ENCODE results near the gene GREM2. TPM values are rescaled to one million over a fixed set of nuclear protein-coding genes. Genes with fewer than 3 reads are reported as not detected.

The GREM2 gene
- total and polyA plus RNA-seq, 9 of the 15 experiments (the other 6 are each of a cell fraction or from before 2014, with no cell fraction given) = 0.01 to 0.07 (median 0.05) TPM; not detected in 5

DNA sequence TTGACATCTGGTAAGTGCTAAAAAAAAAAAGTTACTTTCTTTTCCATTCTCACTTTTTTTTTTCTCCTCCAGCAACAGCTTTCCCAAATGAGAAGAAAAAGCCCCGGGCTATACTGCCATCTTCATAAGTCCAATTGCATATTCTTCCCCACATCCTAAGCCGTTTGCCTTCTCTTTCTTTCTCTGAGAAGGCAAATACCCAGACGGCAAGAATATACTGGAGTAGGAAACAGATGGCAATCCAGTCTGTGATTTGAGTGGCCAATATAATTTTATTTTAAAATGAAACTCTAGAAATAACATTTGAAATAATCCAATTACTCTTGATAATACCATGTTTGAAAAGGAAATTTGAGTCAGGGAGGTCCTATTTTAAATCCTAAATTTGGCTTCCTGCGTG, 44.6 kb upstream of the GREM2 start (continued):
- TF ChIP-seq ZNF398 (CRISPR knock-in tag; IDR thresholded peaks at IDR 0.05) = no peak
- TF ChIP-seq RFX1 (IDR thresholded peaks at IDR 0.05) = no peak

GRCh38 chr1:240652961-240653409, 41.0 kb upstream of the GREM2 start:
- Histone ChIP-seq H3K4me1 (replicated peaks in 1 of 2; ENCODE audit: control insufficient read depth in 2 of 2, insufficient read depth in 2 of 2, low read length in 2 of 2) (no peaks in the 10 kb centered on the region), H3K36me3 (ENCODE audit: control insufficient read depth, insufficient read depth, low read length) (no peaks in the 10 kb centered on the region), H3K9me3 (replicated peaks; ENCODE audit: control insufficient read depth, insufficient read depth, low read depth, low read length) (no peaks in the 10 kb centered on the region), H3K79me2 (ENCODE audit: control insufficient read depth, insufficient read depth, low read length) (no peaks in the 10 kb centered on the region), H3K9ac (ENCODE audit: insufficient read depth in 1 of 2, low read depth in 2 of 2, low read length in 2 of 2) (no peak overlapping the region), H3K4me3 (no peak overlapping the region), H3K27me3 (ENCODE audit: control insufficient read depth in 2 of 2, insufficient read depth in 2 of 2, low read length in 2 of 2) (no peaks in the 10 kb centered on the region; a peak in 1 of 5 replicates), H3K4me2 (ENCODE audit: insufficient read depth, low read length) (no peak overlapping the region), H2AFZ (ENCODE audit: low read depth, low read length) (no peak overlapping the region), H4K20me1 (replicated peaks; ENCODE audit: control insufficient read depth, insufficient read depth, low read length) (no peaks in the 10 kb centered on the region), H3K27ac (ENCODE audit: extremely low read depth, low read depth, low read length) (no peak overlapping the region), H3K9me1 (ENCODE audit: control insufficient read depth, insufficient read depth, low read length) (no peaks in the 10 kb centered on the region)
- CTCF ChIA-PET (ENCODE audit: low intra/inter-chr PET ratio) = no interaction called here
- FAIRE-seq = no peak
- intact Hi-C loops (cut with micrococcal nuclease) = no loop called here
- in situ Hi-C loops (cut with MboI) = no loop called here
- DNase-seq (ENCODE audit: extremely low read depth in 1 of 4, low spot score in 3 of 4) = no peak
- POLR2A ChIA-PET = no interaction called here
- no TSS peak for BruUV-seq (replicated peaks)
- no peak for ATAC-seq
- WGBS (ENCODE audit: insufficient coverage, low coverage, missing lambda C conversion rate) = 0% methylated on average over 3 of the region's 3 CpGs
- TF ChIP-seq, protein P1, sequence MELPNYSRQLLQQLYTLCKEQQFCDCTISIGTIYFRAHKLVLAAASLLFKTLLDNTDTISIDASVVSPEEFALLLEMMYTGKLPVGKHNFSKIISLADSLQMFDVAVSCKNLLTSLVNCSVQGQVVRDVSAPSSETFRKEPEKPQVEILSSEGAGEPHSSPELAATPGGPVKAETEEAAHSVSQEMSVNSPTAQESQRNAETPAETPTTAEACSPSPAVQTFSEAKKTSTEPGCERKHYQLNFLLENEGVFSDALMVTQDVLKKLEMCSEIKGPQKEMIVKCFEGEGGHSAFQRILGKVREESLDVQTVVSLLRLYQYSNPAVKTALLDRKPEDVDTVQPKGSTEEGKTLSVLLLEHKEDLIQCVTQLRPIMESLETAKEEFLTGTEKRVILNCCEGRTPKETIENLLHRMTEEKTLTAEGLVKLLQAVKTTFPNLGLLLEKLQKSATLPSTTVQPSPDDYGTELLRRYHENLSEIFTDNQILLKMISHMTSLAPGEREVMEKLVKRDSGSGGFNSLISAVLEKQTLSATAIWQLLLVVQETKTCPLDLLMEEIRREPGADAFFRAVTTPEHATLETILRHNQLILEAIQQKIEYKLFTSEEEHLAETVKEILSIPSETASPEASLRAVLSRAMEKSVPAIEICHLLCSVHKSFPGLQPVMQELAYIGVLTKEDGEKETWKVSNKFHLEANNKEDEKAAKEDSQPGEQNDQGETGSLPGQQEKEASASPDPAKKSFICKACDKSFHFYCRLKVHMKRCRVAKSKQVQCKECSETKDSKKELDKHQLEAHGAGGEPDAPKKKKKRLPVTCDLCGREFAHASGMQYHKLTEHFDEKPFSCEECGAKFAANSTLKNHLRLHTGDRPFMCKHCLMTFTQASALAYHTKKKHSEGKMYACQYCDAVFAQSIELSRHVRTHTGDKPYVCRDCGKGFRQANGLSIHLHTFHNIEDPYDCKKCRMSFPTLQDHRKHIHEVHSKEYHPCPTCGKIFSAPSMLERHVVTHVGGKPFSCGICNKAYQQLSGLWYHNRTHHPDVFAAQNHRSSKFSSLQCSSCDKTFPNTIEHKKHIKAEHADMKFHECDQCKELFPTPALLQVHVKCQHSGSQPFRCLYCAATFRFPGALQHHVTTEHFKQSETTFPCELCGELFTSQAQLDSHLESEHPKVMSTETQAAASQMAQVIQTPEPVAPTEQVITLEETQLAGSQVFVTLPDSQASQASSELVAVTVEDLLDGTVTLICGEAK (IDR thresholded peaks at IDR 0.05) = peak; percentile 50; the same call in 1 of the 2 replicates
- TF ChIP-seq, protein P1 (CRISPR knock-in tag; IDR thresholded peaks at IDR 0.05) = no peak
- TF ChIP-seq, protein P2, sequence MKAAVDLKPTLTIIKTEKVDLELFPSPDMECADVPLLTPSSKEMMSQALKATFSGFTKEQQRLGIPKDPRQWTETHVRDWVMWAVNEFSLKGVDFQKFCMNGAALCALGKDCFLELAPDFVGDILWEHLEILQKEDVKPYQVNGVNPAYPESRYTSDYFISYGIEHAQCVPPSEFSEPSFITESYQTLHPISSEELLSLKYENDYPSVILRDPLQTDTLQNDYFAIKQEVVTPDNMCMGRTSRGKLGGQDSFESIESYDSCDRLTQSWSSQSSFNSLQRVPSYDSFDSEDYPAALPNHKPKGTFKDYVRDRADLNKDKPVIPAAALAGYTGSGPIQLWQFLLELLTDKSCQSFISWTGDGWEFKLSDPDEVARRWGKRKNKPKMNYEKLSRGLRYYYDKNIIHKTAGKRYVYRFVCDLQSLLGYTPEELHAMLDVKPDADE (conservative IDR thresholded peaks at IDR 0.05; ENCODE audit: control insufficient read depth, low read depth, low read length) = no peak
- TF ChIP-seq ARID3B (CRISPR knock-in tag; IDR thresholded peaks at IDR 0.05; ENCODE audit: borderline replicate concordance) (no peak), TSC22D4 (tag; IDR thresholded peaks at IDR 0.05) (no peak)

Measured in K562 (cell line).